ENCODE results near the gene RGS7BP.
A peak's percentile ranks its signal among the peaks of the same experiment; 100 is the strongest.

Gene RGS7BP

DNA sequence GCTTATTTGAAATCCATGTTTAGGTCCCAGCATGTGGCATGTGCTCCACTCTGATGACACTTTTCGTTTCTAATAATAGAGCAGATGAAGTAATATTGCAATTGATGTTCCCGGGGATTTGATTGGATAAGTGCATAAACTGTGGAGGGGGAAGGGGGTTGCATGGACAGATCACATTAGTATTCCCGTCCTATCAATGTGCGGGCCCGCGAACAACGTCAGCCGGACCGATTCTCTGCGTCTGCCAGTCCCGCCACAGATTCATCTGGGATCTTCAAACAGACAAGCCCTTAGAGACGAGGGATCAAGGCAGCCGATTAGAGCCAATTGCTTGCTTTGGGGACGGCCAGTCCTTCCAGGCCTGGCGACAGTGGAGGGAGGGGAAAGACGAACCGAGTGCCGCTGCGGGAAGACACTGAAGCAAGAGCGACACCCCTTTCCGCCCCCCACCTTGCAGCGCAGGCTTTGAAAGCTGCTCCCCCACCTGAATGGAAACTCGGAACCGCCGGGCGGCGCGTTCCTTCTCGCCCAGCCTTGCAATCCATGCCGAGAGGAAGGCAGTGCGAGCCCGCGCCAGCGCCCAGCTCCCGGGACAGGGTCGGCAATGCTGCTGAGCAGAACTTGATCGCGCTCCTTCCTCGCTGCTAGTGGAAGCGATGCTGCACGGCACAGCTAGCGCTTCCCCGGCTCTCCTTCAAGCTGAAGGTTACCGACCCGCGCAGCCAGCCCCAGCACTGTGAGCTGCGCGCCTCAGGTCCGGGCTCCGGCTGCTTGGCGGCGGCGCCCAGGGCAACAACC lies at the start of gene RGS7BP:
Gene RGS7BP (plus strand): TSS at position 247 of the 798 bp plus-strand sequence. CDS start 610 bp downstream, outside the sequence.
- DNase-seq (ENCODE audit: low spot score) = peak; percentile 16
- TF ChIP-seq, protein P1, sequence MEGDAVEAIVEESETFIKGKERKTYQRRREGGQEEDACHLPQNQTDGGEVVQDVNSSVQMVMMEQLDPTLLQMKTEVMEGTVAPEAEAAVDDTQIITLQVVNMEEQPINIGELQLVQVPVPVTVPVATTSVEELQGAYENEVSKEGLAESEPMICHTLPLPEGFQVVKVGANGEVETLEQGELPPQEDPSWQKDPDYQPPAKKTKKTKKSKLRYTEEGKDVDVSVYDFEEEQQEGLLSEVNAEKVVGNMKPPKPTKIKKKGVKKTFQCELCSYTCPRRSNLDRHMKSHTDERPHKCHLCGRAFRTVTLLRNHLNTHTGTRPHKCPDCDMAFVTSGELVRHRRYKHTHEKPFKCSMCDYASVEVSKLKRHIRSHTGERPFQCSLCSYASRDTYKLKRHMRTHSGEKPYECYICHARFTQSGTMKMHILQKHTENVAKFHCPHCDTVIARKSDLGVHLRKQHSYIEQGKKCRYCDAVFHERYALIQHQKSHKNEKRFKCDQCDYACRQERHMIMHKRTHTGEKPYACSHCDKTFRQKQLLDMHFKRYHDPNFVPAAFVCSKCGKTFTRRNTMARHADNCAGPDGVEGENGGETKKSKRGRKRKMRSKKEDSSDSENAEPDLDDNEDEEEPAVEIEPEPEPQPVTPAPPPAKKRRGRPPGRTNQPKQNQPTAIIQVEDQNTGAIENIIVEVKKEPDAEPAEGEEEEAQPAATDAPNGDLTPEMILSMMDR (IDR thresholded peaks at IDR 0.05; ENCODE audit: extremely low read depth, insufficient read depth, missing control alignments) = no peak
- in situ Hi-C loops (cut with MboI; ENCODE audit: low pct_unique_long_range_greater_than_20kb, low sequenced_read_pairs, unreplicated experiment) = no loop called here

DNA sequence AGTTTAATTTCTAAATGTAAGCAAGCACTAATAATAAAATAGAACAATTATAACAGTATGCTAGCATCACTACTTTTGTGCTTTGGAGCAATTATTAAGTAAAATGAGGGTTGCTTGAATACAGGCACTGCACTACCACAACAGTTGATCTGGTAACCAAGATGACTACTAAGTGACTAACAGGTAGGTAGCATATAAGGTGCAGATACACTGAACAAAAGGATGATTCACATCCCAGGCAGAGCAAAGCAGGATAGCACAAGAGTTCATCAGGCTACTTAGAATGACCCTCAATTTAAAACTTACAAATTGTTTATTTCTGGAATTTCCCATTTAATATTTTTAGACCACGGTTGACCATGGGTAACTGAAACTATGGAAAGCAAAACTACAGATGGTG lies 48.0 kb upstream of the RGS7BP start:
- TF ChIP-seq, protein P1 (IDR thresholded peaks at IDR 0.05; ENCODE audit: extremely low read depth, insufficient read depth, missing control alignments) = no peak
- in situ Hi-C loops (cut with MboI; ENCODE audit: low pct_unique_long_range_greater_than_20kb, low sequenced_read_pairs, unreplicated experiment) = no loop called here
- no peak for DNase-seq (ENCODE audit: low spot score)

DNA sequence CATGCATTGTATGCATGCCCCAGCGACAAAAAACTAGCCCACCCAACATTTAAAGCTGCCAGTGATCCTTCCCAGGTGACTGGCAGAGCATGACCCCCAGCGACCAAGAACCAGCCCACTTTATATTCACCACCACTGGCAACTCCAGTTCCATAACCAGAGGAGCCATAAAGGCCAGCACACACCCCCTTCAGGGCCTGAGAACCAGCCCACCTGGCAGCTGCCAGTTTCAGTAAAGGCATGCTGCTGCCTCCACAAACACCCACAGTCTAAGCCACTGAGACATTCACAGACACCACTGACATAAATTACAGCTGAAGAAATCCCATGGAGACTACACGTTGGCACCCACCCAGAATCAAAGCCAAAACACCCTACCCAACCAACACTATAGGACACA lies 46.9 kb upstream of the RGS7BP start:
- TF ChIP-seq, protein P1 (IDR thresholded peaks at IDR 0.05; ENCODE audit: extremely low read depth, insufficient read depth, missing control alignments) = no peak
- no peak for DNase-seq (ENCODE audit: low spot score)
- in situ Hi-C loops (cut with MboI; ENCODE audit: low pct_unique_long_range_greater_than_20kb, low sequenced_read_pairs, unreplicated experiment) = no loop called here

DNA sequence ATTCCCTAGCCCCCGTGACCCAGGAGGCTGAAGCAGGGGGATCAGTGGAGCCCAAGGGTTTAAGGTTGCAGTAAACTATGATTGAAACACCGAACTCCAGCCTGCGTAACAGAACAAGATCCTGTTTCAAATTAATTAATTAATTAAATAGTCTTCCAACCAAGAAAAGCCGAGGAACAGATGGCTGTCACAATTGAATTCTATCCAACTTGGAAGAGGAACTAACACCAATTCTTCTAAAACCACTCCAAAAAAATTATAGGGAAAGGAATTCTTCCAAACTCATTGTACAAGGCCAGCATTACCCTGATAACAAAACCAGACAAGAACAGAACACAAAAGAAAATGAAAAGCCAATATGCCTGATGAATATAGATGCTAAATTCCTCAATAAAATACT lies 43.4 kb upstream of the RGS7BP start:
- in situ Hi-C loops (cut with MboI; ENCODE audit: low pct_unique_long_range_greater_than_20kb, low sequenced_read_pairs, unreplicated experiment) = no loop called here
- TF ChIP-seq, protein P1 (IDR thresholded peaks at IDR 0.05; ENCODE audit: extremely low read depth, insufficient read depth, missing control alignments) = no peak

DNA sequence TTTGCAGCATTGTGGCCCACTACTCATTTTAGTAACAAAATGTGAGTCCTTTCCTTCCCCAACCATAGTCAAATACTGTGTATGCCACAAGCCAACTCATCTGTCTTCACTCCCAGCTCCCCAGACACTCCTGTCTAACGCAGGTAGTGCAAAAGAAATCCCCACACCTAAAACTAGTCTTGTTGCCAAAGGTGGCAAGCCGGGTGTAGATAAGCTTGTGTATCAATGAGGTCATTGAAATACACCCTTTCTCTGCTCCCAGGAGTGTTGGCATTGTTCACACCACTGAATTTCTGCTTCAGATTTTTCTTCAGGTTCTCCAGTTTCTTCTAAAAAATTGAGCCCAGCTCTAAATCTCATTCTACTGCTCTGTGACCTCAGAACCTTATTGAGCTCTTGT lies 19.7 kb upstream of the RGS7BP start:
- TF ChIP-seq, protein P1 (IDR thresholded peaks at IDR 0.05; ENCODE audit: extremely low read depth, insufficient read depth, missing control alignments) = no peak
- in situ Hi-C loops (cut with MboI; ENCODE audit: low pct_unique_long_range_greater_than_20kb, low sequenced_read_pairs, unreplicated experiment) = no loop called here
- no peak for DNase-seq (ENCODE audit: low spot score)

More for the DNA sequence above, 43.4 kb upstream of the RGS7BP start:
- DNase-seq (ENCODE audit: low spot score) = no peak

DNA sequence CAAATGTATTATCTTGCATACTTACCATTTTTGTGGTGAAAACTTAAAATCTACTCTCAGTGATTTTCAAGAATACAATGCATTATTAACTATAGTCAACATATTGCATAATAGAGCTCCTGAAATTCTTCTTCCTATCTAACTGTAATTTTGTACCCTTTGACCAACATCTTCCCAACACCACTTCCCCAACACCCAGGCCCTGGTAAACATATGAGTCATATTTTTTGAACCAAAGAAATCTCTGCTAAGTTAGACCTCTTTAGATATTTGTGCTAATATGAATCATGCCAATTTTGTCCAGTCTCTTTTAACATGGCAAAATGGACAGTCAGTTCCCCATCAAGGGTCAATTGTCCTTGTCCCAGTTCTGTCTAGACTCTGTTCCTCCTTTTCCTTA lies 18.5 kb upstream of the RGS7BP start:
- peak; percentile 0 for DNase-seq (ENCODE audit: low spot score)
- TF ChIP-seq, protein P1 (IDR thresholded peaks at IDR 0.05; ENCODE audit: extremely low read depth, insufficient read depth, missing control alignments) = no peak
- in situ Hi-C loops (cut with MboI; ENCODE audit: low pct_unique_long_range_greater_than_20kb, low sequenced_read_pairs, unreplicated experiment) = no loop called here

All from GM13977 (cell line).